ENCODE results near the gene TFF3.

Gene TFF3

DNA sequence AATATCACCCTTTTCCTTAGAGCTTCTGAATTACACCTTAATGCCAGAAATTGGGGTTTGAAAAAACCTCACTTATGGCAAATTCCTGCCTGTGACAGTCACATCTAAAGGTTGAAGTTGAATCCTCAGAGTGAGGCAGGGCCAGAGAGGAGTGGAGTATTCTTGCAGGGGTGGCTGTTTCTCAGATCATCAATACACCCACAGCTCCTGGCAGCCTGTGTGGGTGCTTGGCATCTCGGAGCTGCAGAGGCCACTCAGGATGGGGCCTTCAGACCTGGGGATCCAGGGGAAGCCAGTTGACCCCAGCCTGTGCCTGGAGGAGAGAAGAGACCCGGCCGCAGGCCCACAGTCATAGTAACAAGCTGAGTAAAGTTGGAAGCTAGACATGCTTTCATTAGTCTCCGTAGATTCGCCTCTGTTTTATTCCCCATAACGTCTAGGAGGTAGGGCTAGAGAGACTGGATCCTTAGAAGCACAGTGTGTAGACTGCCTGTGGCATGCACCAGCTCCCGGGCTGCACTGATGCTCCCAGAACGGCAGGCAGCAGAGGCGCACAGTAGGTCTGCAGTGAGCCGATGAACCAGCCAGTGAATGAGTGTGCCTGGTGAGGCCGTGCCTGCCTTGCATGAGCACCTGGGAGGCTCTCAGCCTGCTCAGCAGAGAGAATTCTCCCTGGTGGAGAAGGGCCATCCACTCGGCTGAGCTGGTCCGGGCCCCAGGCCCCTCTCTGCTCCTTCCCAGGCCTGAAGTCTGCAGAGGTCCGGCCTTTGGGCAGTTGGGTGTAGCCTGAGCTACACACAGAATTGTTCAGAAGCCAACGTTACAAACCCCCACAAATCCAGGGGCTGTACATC, 42.9 kb downstream of the TFF3 start:
- Histone ChIP-seq H3K9me3 (replicated peaks; ENCODE audit: insufficient read depth, low read length) (no peaks in the 10 kb centered on the region), H3K9ac (ENCODE audit: low read length) (no peak overlapping the region), H3K79me2 (ENCODE audit: low read length) (no peaks in the 10 kb centered on the region), H3F3A (ENCODE audit: insufficient read depth, low read length) (no peaks in the 10 kb centered on the region), H3K27ac (ENCODE audit: low read length) (no peak overlapping the region), H3K4me3 (ENCODE audit: low read length) (no peak overlapping the region), H3K4me2 (ENCODE audit: low read depth, low read length) (no peak overlapping the region), H3K27me3 (replicated peaks; ENCODE audit: insufficient read depth, low read length) (peaks cover 82% of the 10 kb centered on the region), H3K9me2 (replicated peaks; ENCODE audit: insufficient read depth, low read length) (no peaks in the 10 kb centered on the region), H3K4me1 (ENCODE audit: low read length) (no peaks in the 10 kb centered on the region), H4K20me1 (ENCODE audit: insufficient read depth, low read length) (no peaks in the 10 kb centered on the region), H2AFZ (ENCODE audit: low read length) (no peak overlapping the region), H3K36me3 (replicated peaks; ENCODE audit: insufficient read depth, low read length) (no peaks in the 10 kb centered on the region)
- TF ChIP-seq EZH2phosphoT487 (IDR thresholded peaks at IDR 0.05; ENCODE audit: low read length): no peak
- TF ChIP-seq, protein P1, sequence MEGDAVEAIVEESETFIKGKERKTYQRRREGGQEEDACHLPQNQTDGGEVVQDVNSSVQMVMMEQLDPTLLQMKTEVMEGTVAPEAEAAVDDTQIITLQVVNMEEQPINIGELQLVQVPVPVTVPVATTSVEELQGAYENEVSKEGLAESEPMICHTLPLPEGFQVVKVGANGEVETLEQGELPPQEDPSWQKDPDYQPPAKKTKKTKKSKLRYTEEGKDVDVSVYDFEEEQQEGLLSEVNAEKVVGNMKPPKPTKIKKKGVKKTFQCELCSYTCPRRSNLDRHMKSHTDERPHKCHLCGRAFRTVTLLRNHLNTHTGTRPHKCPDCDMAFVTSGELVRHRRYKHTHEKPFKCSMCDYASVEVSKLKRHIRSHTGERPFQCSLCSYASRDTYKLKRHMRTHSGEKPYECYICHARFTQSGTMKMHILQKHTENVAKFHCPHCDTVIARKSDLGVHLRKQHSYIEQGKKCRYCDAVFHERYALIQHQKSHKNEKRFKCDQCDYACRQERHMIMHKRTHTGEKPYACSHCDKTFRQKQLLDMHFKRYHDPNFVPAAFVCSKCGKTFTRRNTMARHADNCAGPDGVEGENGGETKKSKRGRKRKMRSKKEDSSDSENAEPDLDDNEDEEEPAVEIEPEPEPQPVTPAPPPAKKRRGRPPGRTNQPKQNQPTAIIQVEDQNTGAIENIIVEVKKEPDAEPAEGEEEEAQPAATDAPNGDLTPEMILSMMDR (IDR thresholded peaks at IDR 0.05; ENCODE audit: low read length): no peak
- TF ChIP-seq EZH2 (optimal IDR thresholded peaks at IDR 0.05; ENCODE audit: low read depth, low read length): no peak
- DNase-seq: no peak

DNA sequence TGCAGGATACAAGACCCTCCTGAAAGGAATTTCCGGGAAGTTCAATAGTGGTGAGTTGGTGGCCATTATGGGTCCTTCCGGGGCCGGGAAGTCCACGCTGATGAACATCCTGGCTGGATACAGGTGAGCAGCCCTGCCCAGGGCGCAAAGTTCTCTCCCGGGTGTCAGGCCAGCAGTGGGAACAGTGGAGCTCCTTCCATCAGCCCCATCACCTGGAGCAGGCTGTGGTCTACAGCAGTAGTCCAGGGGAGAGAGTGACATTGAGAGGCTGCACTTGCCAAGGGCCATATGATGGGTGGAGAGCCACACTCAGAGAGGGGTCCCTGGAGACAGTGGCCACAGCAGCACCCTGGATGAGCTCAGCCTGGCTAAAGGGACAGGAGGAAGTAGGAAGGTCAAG, 44.1 kb downstream of the TFF3 start:
- Histone ChIP-seq H4K20me1 (ENCODE audit: insufficient read depth, low read length) (no peaks in the 10 kb centered on the region), H2AFZ (ENCODE audit: low read length) (no peak overlapping the region), H3K27me3 (replicated peaks; ENCODE audit: insufficient read depth, low read length) (peaks cover 79% of the 10 kb centered on the region), H3F3A (ENCODE audit: insufficient read depth, low read length) (no peaks in the 10 kb centered on the region), H3K9me3 (replicated peaks; ENCODE audit: insufficient read depth, low read length) (no peaks in the 10 kb centered on the region), H3K9me2 (replicated peaks; ENCODE audit: insufficient read depth, low read length) (no peaks in the 10 kb centered on the region), H3K4me2 (ENCODE audit: low read depth, low read length) (no peak overlapping the region), H3K4me1 (ENCODE audit: low read length) (no peaks in the 10 kb centered on the region), H3K9ac (ENCODE audit: low read length) (no peak overlapping the region), H3K79me2 (ENCODE audit: low read length) (no peaks in the 10 kb centered on the region), H3K4me3 (ENCODE audit: low read length) (no peak overlapping the region), H3K27ac (ENCODE audit: low read length) (no peak overlapping the region), H3K36me3 (replicated peaks; ENCODE audit: insufficient read depth, low read length) (no peaks in the 10 kb centered on the region)
- no peak for DNase-seq
- TF ChIP-seq, protein P1 (IDR thresholded peaks at IDR 0.05; ENCODE audit: low read length): no peak
- TF ChIP-seq EZH2phosphoT487 (IDR thresholded peaks at IDR 0.05; ENCODE audit: low read length) (no peak), EZH2 (optimal IDR thresholded peaks at IDR 0.05; ENCODE audit: low read depth, low read length) (no peak)

DNA sequence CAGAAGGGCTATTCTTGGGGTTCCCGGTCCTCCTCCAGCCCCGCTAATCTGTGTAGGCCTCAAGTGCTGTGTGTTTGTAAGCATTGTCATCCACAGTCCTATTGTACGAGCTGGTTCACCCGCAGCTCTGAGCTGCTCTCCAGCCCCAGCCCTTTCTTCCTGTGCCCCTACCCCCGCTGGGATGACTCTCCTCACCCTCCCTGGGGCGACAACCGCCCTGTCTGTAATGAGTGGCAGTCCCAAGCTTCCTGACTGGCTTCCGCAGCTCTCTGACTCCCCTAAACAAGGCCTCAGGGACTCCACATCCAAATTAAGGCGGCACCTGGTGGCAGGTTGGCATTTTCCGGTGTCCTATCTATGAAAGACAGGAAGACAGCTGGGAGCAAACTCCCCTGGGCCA, 45.8 kb downstream of the TFF3 start:
- Histone ChIP-seq H3K27me3 (replicated peaks; ENCODE audit: insufficient read depth, low read length) (peaks cover 80% of the 10 kb centered on the region), H3F3A (ENCODE audit: insufficient read depth, low read length) (no peaks in the 10 kb centered on the region), H3K9me3 (replicated peaks; ENCODE audit: insufficient read depth, low read length) (no peaks in the 10 kb centered on the region), H3K9ac (ENCODE audit: low read length) (no peak overlapping the region), H4K20me1 (ENCODE audit: insufficient read depth, low read length) (no peaks in the 10 kb centered on the region), H3K4me1 (ENCODE audit: low read length) (no peaks in the 10 kb centered on the region), H3K79me2 (ENCODE audit: low read length) (no peaks in the 10 kb centered on the region), H3K27ac (ENCODE audit: low read length) (no peak overlapping the region), H3K4me2 (ENCODE audit: low read depth, low read length) (no peak overlapping the region), H3K9me2 (replicated peaks; ENCODE audit: insufficient read depth, low read length) (no peaks in the 10 kb centered on the region), H3K36me3 (replicated peaks; ENCODE audit: insufficient read depth, low read length) (no peaks in the 10 kb centered on the region), H2AFZ (ENCODE audit: low read length) (no peak overlapping the region), H3K4me3 (ENCODE audit: low read length) (no peak overlapping the region)
- TF ChIP-seq, protein P1 (IDR thresholded peaks at IDR 0.05; ENCODE audit: low read length): no peak
- no peak for TF ChIP-seq EZH2 (optimal IDR thresholded peaks at IDR 0.05; ENCODE audit: low read depth, low read length)
- no peak for TF ChIP-seq EZH2phosphoT487 (IDR thresholded peaks at IDR 0.05; ENCODE audit: low read length)
- DNase-seq: no peak

Measured in MM.1S (cell line).